Adrenal gland (tissue), 12 donors: ENCODE results near the gene TTC21B. TPM values are rescaled to one million over a fixed set of nuclear protein-coding genes. Genes with fewer than 3 reads are reported as not detected.

Experiments used
- DNase-seq, 7 donors: peaks; one replicate each; pipeline ENCODE4 v3.0.0-alpha.2; 2019 to 2020
- H3K27ac ChIP-seq, 5 donors: fragments of 200-600 bp; sonication (generic) in 4 of 5; 1 replicate in 3 of 5; 2 replicates in 2 of 5; pipeline versions ENCODE4 v1.5.1 to v1.8.0; 2016 to 2020; ENCODE audit warnings: mild to moderate bottlenecking in 1 of 5
- H3K27me3 ChIP-seq: fragments of 200-600 bp; 2 replicates; pipeline ENCODE4 v1.8.0; 2021
- H3K36me3 ChIP-seq, 2 donors: fragments of 200-600 bp; replicated peaks in 1 of 2; 1 replicate in 1 of 2; 2 replicates in 1 of 2; pipeline versions ENCODE4 v1.5.1 to v1.8.0; 2018 to 2022
- H3K4me1 ChIP-seq, 2 donors: fragments of 200-600 bp; replicated peaks in 1 of 2; 1 replicate in 1 of 2; 2 replicates in 1 of 2; pipeline versions ENCODE4 v1.5.1 to v1.8.0; 2018 to 2021
- H3K4me3 ChIP-seq, 4 donors: fragments of 200-600 bp; sonication (generic) in 3 of 4; one replicate each; pipeline ENCODE4 v1.5.1; 2016 to 2018
- H3K9me3 ChIP-seq, 3 donors: fragments of 200-600 bp; sonication (generic) in 1 of 3; replicated peaks in 1 of 3; 1 replicate in 2 of 3; 2 replicates in 1 of 3; pipeline versions ENCODE4 v1.5.1 to v1.8.0; 2016 to 2021
- POLR2A ChIP-seq, 2 donors: fragments of 450-650 bp; IDR thresholded peaks; one replicate each; pipeline ENCODE4 v1.6.1; 2017; ENCODE audit warnings: antibody characterized with exemption in 2 of 2, mild to moderate bottlenecking in 2 of 2, moderate library complexity in 1 of 2
- WGBS, 4 donors: extraction: QIAGEN DNeasy Blood & Tissue Kit in 2 of 4; methylation state at CpG; one replicate each; pipeline versions ENCODE4 v1.1.5 to v1.1.7; 2013 to 2017; 5-methylcytosine and 5-hydroxymethylcytosine counted together
- intact Hi-C, 2 donors: fragments of 100-400 bp; cut with DNase I; formaldehyde crosslinking; loops; one replicate each; pipeline versions ENCODE4 v1.14.1 to v1.15.0; 2022 to 2023
- polyA plus RNA-seq, 3 donors: library from polyadenylated mRNA; stranded (reverse); fragments of 200-250 nt in 2 of 3; fragments of 350-450 nt in 1 of 3; fragmentation: Illumina TruSeq in 1 of 3; extraction: RNeasy Lipid Tissue Mini Kit (QIAGEN cat#74804) in 1 of 3; gene quantifications; one replicate each; pipeline ENCODE4 v1.2.3, GENCODE V29; 2013 to 2014
- total RNA-seq, 9 donors: library from RNA; depleted of rRNA in 4 of 9; stranded (reverse); fragments of >200 nt in 4 of 9; fragments of 120-200 nt in 1 of 9; fragmentation: NEBNext Ultra II Directional in 1 of 9; extraction: Animal tissue kit (Norgen Biotek cat#: 25700) in 1 of 9; gene quantifications; one replicate each; pipeline versions ENCODE4 v1.1.0 to v1.2.4, GENCODE V29; 2013 to 2023
- TF ChIP-seq, protein P1 (sequence below), 6 experiments: fragments of 450-650 bp in 4 of 6; fragments of 200-600 bp in 2 of 6; sonication (generic) in 1 of 6; IDR thresholded peaks; 1 replicate in 5 of 6; 2 replicates in 1 of 6; pipeline versions ENCODE4 v1.5.1 to v1.8.0; 2016 to 2021; ENCODE audit warnings: antibody characterized with exemption in 6 of 6, mild to moderate bottlenecking in 2 of 6, moderate library complexity in 1 of 6
- donor health status: healthy with polysubstance abuse.
- donor health status: Bipolar disorder and iron deficiency.
- donor health status: DM: yes; HTN: yes; CAD: no.
- donor health status: DM: no; HTN: no; CAD: no.
- donor health status: DM: no; HTN: no; CAD: no.
- donor health status: DM: yes; HTN: yes; CAD: no.

TTC21B gene
- total and polyA plus RNA-seq, 12 donors: 4.8 to 28.5 (median 10.0) TPM

DNA sequence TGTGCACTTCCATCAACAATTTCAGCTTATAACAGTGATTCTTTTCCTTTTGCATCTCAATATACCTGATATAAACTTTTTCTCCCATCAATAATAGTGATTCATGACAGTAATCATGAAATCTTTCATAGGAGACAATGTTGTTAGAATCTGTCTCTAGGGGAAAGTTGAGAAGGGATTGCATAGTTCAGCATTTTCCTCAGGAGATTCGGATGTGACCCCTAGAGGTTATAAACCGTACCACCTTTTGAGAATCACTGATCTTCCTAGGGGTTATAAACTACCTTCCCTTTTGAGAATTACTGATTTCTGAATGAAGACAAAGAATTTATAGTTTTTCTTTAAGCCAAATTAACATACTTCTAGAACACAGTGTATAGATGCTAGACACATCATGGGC, 106.6 kb downstream of the TTC21B start:
- TF ChIP-seq POLR2A (IDR thresholded peaks at IDR 0.05): no peak
- TF ChIP-seq, protein P1, sequence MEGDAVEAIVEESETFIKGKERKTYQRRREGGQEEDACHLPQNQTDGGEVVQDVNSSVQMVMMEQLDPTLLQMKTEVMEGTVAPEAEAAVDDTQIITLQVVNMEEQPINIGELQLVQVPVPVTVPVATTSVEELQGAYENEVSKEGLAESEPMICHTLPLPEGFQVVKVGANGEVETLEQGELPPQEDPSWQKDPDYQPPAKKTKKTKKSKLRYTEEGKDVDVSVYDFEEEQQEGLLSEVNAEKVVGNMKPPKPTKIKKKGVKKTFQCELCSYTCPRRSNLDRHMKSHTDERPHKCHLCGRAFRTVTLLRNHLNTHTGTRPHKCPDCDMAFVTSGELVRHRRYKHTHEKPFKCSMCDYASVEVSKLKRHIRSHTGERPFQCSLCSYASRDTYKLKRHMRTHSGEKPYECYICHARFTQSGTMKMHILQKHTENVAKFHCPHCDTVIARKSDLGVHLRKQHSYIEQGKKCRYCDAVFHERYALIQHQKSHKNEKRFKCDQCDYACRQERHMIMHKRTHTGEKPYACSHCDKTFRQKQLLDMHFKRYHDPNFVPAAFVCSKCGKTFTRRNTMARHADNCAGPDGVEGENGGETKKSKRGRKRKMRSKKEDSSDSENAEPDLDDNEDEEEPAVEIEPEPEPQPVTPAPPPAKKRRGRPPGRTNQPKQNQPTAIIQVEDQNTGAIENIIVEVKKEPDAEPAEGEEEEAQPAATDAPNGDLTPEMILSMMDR (IDR thresholded peaks at IDR 0.05): no peak
- H3K27ac ChIP-seq: no peak overlapping the region
- H3K4me1 ChIP-seq: no peaks in the 10 kb centered on the region
- intact Hi-C loops: no loop called here
- no peak for DNase-seq
- H3K4me3 ChIP-seq: no peak overlapping the region
- peaks cover 0 to 3% (median 0%) of the 10 kb centered on the region in 3 donors for H3K9me3 ChIP-seq
- H3K36me3 ChIP-seq: no peaks in the 10 kb centered on the region
- WGBS, 4 donors: 72 to 78% (median 73%) methylated on average over 2 of the region's 2 CpGs
- H3K27me3 ChIP-seq: no peaks in the 10 kb centered on the region

DNA sequence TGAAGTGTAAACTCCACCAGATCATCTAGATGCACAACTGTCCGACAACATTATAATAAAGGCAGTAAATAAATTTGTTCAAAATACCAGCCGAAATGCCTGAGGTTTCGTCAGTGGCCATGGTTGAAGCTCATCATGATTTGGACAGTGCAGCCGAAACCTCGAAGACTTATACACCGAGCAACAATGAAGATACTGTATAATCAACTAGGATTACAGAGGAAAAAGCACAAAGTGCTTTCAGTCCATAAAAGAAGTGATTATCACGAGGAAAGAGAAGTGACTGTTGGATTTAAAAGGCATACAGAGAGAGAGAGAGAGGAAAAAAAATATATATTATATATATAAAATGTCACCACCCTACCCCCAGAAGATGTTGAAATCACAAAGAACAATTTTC, 107.5 kb downstream of the TTC21B start:
- TF ChIP-seq, protein P1 (IDR thresholded peaks at IDR 0.05): no peak
- no peak for TF ChIP-seq POLR2A (IDR thresholded peaks at IDR 0.05)
- H3K27me3 ChIP-seq: no peaks in the 10 kb centered on the region
- WGBS, 4 donors: 91 to 93% (median 91%) methylated on average over 7 of the region's 7 CpGs
- DNase-seq: no peak
- H3K27ac ChIP-seq: no peak overlapping the region
- no peaks in the 10 kb centered on the region for H3K4me1 ChIP-seq
- H3K36me3 ChIP-seq: no peaks in the 10 kb centered on the region
- intact Hi-C loops: no loop called here
- no peaks in the 10 kb centered on the region for H3K9me3 ChIP-seq
- no peak overlapping the region for H3K4me3 ChIP-seq

DNA sequence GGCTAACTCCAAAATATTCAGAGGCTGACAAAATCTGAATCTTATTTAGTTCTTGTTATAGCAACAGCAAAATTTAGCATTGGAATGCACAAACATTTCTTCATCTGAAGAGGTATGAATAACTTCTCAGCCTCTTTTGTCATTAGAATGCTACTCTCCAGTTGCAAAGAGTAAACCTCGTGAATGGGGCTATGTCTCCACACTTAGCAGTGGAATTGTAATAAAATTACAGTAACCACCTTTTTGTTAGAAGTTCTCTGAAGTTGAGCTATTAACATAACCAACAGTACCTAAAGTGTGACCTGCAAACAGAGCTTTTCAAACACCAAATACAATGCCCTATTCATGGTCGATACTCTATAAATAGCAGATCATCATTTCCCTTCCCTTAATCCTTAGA, 109.4 kb downstream of the TTC21B start:
- no peaks in the 10 kb centered on the region for H3K9me3 ChIP-seq
- no peaks in the 10 kb centered on the region for H3K4me1 ChIP-seq
- H3K4me3 ChIP-seq: no peak overlapping the region
- DNase-seq: no peak
- H3K36me3 ChIP-seq: no peaks in the 10 kb centered on the region
- H3K27ac ChIP-seq: no peak overlapping the region
- TF ChIP-seq POLR2A (IDR thresholded peaks at IDR 0.05): no peak
- TF ChIP-seq, protein P1 (IDR thresholded peaks at IDR 0.05): no peak
- no peaks in the 10 kb centered on the region for H3K27me3 ChIP-seq
- WGBS, 4 donors: 74 to 83% (median 78%) methylated on average over 2 of the region's 2 CpGs
- intact Hi-C loops: no loop called here

DNA sequence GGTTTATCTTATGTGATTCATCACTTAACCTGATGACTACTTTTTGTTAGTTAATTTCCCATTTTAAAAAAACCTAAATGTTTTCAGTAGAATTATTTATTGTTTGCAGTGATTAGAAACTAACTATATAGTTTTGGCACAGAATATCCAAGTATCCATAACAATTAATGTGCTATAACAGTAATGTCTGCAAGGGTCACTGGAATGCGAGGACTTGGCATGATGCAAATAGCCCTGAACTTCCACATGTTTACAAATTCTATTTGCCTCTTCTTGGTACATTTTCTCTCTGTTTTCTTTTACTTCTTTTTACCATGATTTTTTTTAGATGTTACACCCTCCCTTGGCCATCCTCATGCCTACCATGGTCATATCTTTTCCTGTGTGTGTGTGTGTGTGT, 110.2 kb downstream of the TTC21B start:
- no peak overlapping the region for H3K27ac ChIP-seq
- intact Hi-C loops: no loop called here
- no peaks in the 10 kb centered on the region for H3K36me3 ChIP-seq
- no peaks in the 10 kb centered on the region for H3K9me3 ChIP-seq
- H3K27me3 ChIP-seq: no peaks in the 10 kb centered on the region
- no peak for DNase-seq
- no peaks in the 10 kb centered on the region for H3K4me1 ChIP-seq
- WGBS, 4 donors: 69 to 96% (median 82%) methylated on average over 1 of the region's 1 CpG
- TF ChIP-seq, protein P1 (IDR thresholded peaks at IDR 0.05): no peak
- TF ChIP-seq POLR2A (IDR thresholded peaks at IDR 0.05): no peak
- H3K4me3 ChIP-seq: no peak overlapping the region
